Measurements from ENCODE around the gene COL21A1.

COL21A1 gene

GRCh38 chr6:56079751-56080540 lies 167.4 kb downstream of the COL21A1 start:
- Histone ChIP-seq H2AFZ (no peak overlapping the region), H3K27me3 (ENCODE audit: control insufficient read depth, insufficient read depth, low read length) (no peaks in the 10 kb centered on the region), H3K27ac (no peak overlapping the region), H3K9me3 (ENCODE audit: control insufficient read depth, low read length) (no peaks in the 10 kb centered on the region), H3K79me2 (no peaks in the 10 kb centered on the region), H3K9ac (no peak overlapping the region), H3K4me1 (no peaks in the 10 kb centered on the region), H3K4me3 (ENCODE audit: low read depth, low read length) (no peak overlapping the region), H3K4me2 (ENCODE audit: low read length) (no peak overlapping the region), H3K36me3 (ENCODE audit: control insufficient read depth, insufficient read depth, low read length) (no peaks in the 10 kb centered on the region)
- no peak for TF ChIP-seq CTCF (IDR thresholded peaks at IDR 0.05)

GRCh38 chr6:56076033-56076432 lies 171.3 kb downstream of the COL21A1 start:
- no peak overlapping the region for H3K27ac ChIP-seq
- H3K4me1 ChIP-seq = no peaks in the 10 kb centered on the region
- H3K9ac ChIP-seq = no peak overlapping the region
- no peaks in the 10 kb centered on the region for H3K9me3 ChIP-seq (ENCODE audit: control insufficient read depth, low read length)
- H2AFZ ChIP-seq = no peak overlapping the region
- no peak overlapping the region for H3K4me3 ChIP-seq (ENCODE audit: low read depth, low read length)
- TF ChIP-seq CTCF (IDR thresholded peaks at IDR 0.05) = no peak
- H3K79me2 ChIP-seq = no peaks in the 10 kb centered on the region
- H3K36me3 ChIP-seq (ENCODE audit: control insufficient read depth, insufficient read depth, low read length) = no peaks in the 10 kb centered on the region
- H3K27me3 ChIP-seq (ENCODE audit: control insufficient read depth, insufficient read depth, low read length) = no peaks in the 10 kb centered on the region
- H3K4me2 ChIP-seq (ENCODE audit: low read length) = no peak overlapping the region

- H3K9me3 ChIP-seq (ENCODE audit: control insufficient read depth, low read length) = no peaks in the 10 kb centered on the region
- H2AFZ ChIP-seq = no peak overlapping the region
- no peak overlapping the region for H3K9ac ChIP-seq
- no peak overlapping the region for H3K4me3 ChIP-seq (ENCODE audit: low read depth, low read length)
- no peak overlapping the region for H3K27ac ChIP-seq
- H3K36me3 ChIP-seq (ENCODE audit: control insufficient read depth, insufficient read depth, low read length) = no peaks in the 10 kb centered on the region
- no peak for TF ChIP-seq CTCF (IDR thresholded peaks at IDR 0.05)
- no peaks in the 10 kb centered on the region for H3K79me2 ChIP-seq
- no peaks in the 10 kb centered on the region for H3K4me1 ChIP-seq
- H3K27me3 ChIP-seq (ENCODE audit: control insufficient read depth, insufficient read depth, low read length) = no peaks in the 10 kb centered on the region
- no peak overlapping the region for H3K4me2 ChIP-seq (ENCODE audit: low read length)
Measured at GRCh38 chr6:56073761-56074160, 173.6 kb downstream of the COL21A1 start.

GRCh38 chr6:56073315-56073714 lies 174.1 kb downstream of the COL21A1 start:
- TF ChIP-seq CTCF (IDR thresholded peaks at IDR 0.05) = no peak
- Histone ChIP-seq H3K4me1 (no peaks in the 10 kb centered on the region), H3K36me3 (ENCODE audit: control insufficient read depth, insufficient read depth, low read length) (no peaks in the 10 kb centered on the region), H3K27ac (no peak overlapping the region), H3K79me2 (no peaks in the 10 kb centered on the region), H3K27me3 (ENCODE audit: control insufficient read depth, insufficient read depth, low read length) (no peaks in the 10 kb centered on the region), H3K4me3 (ENCODE audit: low read depth, low read length) (no peak overlapping the region), H2AFZ (no peak overlapping the region), H3K9me3 (ENCODE audit: control insufficient read depth, low read length) (no peaks in the 10 kb centered on the region), H3K9ac (no peak overlapping the region), H3K4me2 (ENCODE audit: low read length) (no peak overlapping the region)

- H3K4me3 ChIP-seq (ENCODE audit: low read depth, low read length) = no peak overlapping the region
- H3K36me3 ChIP-seq (ENCODE audit: control insufficient read depth, insufficient read depth, low read length) = no peaks in the 10 kb centered on the region
- no peaks in the 10 kb centered on the region for H3K9me3 ChIP-seq (ENCODE audit: control insufficient read depth, low read length)
- H3K27ac ChIP-seq = no peak overlapping the region
- H2AFZ ChIP-seq = no peak overlapping the region
- H3K79me2 ChIP-seq = no peaks in the 10 kb centered on the region
- no peak overlapping the region for H3K4me2 ChIP-seq (ENCODE audit: low read length)
- TF ChIP-seq CTCF (IDR thresholded peaks at IDR 0.05) = no peak
- no peak overlapping the region for H3K9ac ChIP-seq
- no peaks in the 10 kb centered on the region for H3K27me3 ChIP-seq (ENCODE audit: control insufficient read depth, insufficient read depth, low read length)
- H3K4me1 ChIP-seq = no peaks in the 10 kb centered on the region
Measured at GRCh38 chr6:56072856-56073255, 174.5 kb downstream of the COL21A1 start.

Data from parathyroid adenoma (tissue), 2 donors.